Osteocyte (in vitro differentiated cells): ENCODE results near the gene FASTKD1. TPM values are rescaled to one million over a fixed set of nuclear protein-coding genes. Genes with fewer than 3 reads are reported as not detected.

Experiments
- DNase-seq: peaks from one replicate; pipeline ENCODE4 v3.0.0; 2021; ENCODE audit warnings: mixed read lengths; ENCODE audit not compliant: unreplicated experiment; ENCODE audit errors: extremely low spot score
- H3K27ac Mint-ChIP-seq: one replicate; pipeline ENCODE4 v1.8.0; 2021; ENCODE audit warnings: mild to moderate bottlenecking, mixed read lengths; ENCODE audit not compliant: unreplicated experiment
- H3K27me3 Mint-ChIP-seq: one replicate; pipeline ENCODE4 v1.8.0; 2021; ENCODE audit warnings: mixed read lengths; ENCODE audit not compliant: unreplicated experiment
- H3K36me3 Mint-ChIP-seq: one replicate; pipeline ENCODE4 v1.8.0; 2021; ENCODE audit warnings: mixed read lengths; ENCODE audit not compliant: unreplicated experiment
- H3K4me1 Mint-ChIP-seq: one replicate; pipeline ENCODE4 v1.8.0; 2021; ENCODE audit warnings: mixed read lengths; ENCODE audit not compliant: unreplicated experiment
- H3K4me3 Mint-ChIP-seq: one replicate; pipeline ENCODE4 v1.8.0; 2021; ENCODE audit warnings: mild to moderate bottlenecking, moderate library complexity, mixed read lengths; ENCODE audit not compliant: unreplicated experiment
- H3K9me3 Mint-ChIP-seq: one replicate; pipeline ENCODE4 v1.8.0; 2021; ENCODE audit warnings: mixed read lengths; ENCODE audit not compliant: unreplicated experiment
- CTCF ChIP-seq: fragments of 200-600 bp; sonication (generic); IDR thresholded peaks from 2 replicates; pipeline ENCODE4 v1.5.0; 2021; ENCODE audit warnings: antibody characterized with exemption, mild to moderate bottlenecking, moderate library complexity
- total RNA-seq: library from RNA; stranded (reverse); gene quantifications from 2 replicates; pipeline ENCODE4 v1.2.1, GENCODE V29; 2021

The FASTKD1 gene
- total RNA-seq, 1 donor from 2014 or later = 15.6 TPM

GRCh38 chr2:169511818-169512217 lies 61.8 kb downstream of the FASTKD1 start:
- Mint-ChIP-seq H3K36me3 (peaks cover 7% of the 10 kb centered on the region), H3K27ac (no peak overlapping the region), H3K9me3 (peaks cover 5% of the 10 kb centered on the region), H3K27me3 (no peaks in the 10 kb centered on the region), H3K4me1 (peaks cover 52% of the 10 kb centered on the region), H3K4me3 (no peak overlapping the region)
- no peak for DNase-seq
- no peak for TF ChIP-seq CTCF

GRCh38 chr2:169510496-169510895 lies 63.2 kb downstream of the FASTKD1 start:
- Mint-ChIP-seq H3K4me1 (peaks cover 50% of the 10 kb centered on the region), H3K27me3 (no peaks in the 10 kb centered on the region), H3K36me3 (peaks cover 7% of the 10 kb centered on the region), H3K4me3 (no peak overlapping the region), H3K9me3 (peaks cover 5% of the 10 kb centered on the region), H3K27ac (peak overlapping the region; percentile 13)
- no peak for DNase-seq
- no peak for TF ChIP-seq CTCF

- no peak for TF ChIP-seq CTCF
- Mint-ChIP-seq H3K4me3 (no peak overlapping the region), H3K9me3 (peaks cover 5% of the 10 kb centered on the region), H3K27me3 (no peaks in the 10 kb centered on the region), H3K36me3 (peaks cover 9% of the 10 kb centered on the region), H3K27ac (peak overlapping the region; percentile 70), H3K4me1 (peaks cover 50% of the 10 kb centered on the region)
- no peak for DNase-seq
These were observed 63.7 kb downstream of the FASTKD1 start for GRCh38 chr2:169509955-169510354.

- peaks cover 49% of the 10 kb centered on the region for H3K4me1 Mint-ChIP-seq
These were observed 64.3 kb downstream of the FASTKD1 start, which contains the start of gene KLHL41 for GRCh38 chr2:169509298-169509885. KLHL41 (plus strand) TSS chr2:169509702; CDS start chr2:169509779, 77 bp downstream.

GRCh38 chr2:169507698-169508097 lies 66.0 kb downstream of the FASTKD1 start:
- peaks cover 24% of the 10 kb centered on the region for H3K36me3 Mint-ChIP-seq
- no peaks in the 10 kb centered on the region for H3K27me3 Mint-ChIP-seq
- peaks cover 38% of the 10 kb centered on the region for H3K4me1 Mint-ChIP-seq
- peak overlapping the region; percentile 83 for H3K27ac Mint-ChIP-seq
- DNase-seq = no peak
- TF ChIP-seq CTCF = no peak
- H3K9me3 Mint-ChIP-seq = peaks cover 5% of the 10 kb centered on the region
- H3K4me3 Mint-ChIP-seq = no peak overlapping the region

More at GRCh38 chr2:169509298-169509885, 64.3 kb downstream of the FASTKD1 start, which contains the start of gene KLHL41:
- Mint-ChIP-seq H3K27ac (peak within 1 kb of the TSS; percentile 70), H3K27me3 (no peaks in the 10 kb centered on the region), H3K36me3 (peaks cover 14% of the 10 kb centered on the region), H3K9me3 (peaks cover 5% of the 10 kb centered on the region), H3K4me3 (no peak within 1 kb of the TSS)
- no peak for DNase-seq
- TF ChIP-seq CTCF = no peak
